Body of pancreas (tissue), 4 donors: ENCODE data around the gene CXCL12. TPM values are rescaled to one million over a fixed set of nuclear protein-coding genes. Genes with fewer than 3 reads are reported as not detected.

ENCODE experiments used
- ATAC-seq: fragments of 150-250 bp; one replicate; pipeline ENCODE4 v1.9.1; 2016
- DNase-seq, 4 donors: peaks; one replicate each; pipeline ENCODE4 v3.0.0-alpha.2; 2019
- H3K27ac ChIP-seq, 4 donors: fragments of 200-600 bp; sonication (generic); 1 replicate in 3 of 4; 2 replicates in 1 of 4; pipeline versions ENCODE4 v1.5.1 to v1.6.1; 2016 to 2019; ENCODE audit warnings: mild to moderate bottlenecking in 1 of 4, mixed read lengths in 1 of 4, moderate library complexity in 1 of 4
- H3K27me3 ChIP-seq, 2 donors: fragments of 200-600 bp; sonication (generic); one replicate each; pipeline ENCODE4 v1.6.0; 2016; ENCODE audit warnings: mild to moderate bottlenecking in 1 of 2
- H3K36me3 ChIP-seq, 2 donors: fragments of 200-600 bp; sonication (generic); replicated peaks in 1 of 2; 2 replicates each; pipeline ENCODE4 v1.5.1; 2016; ENCODE audit warnings: low read depth in 2 of 2; ENCODE audit not compliant: insufficient read depth in 1 of 2
- H3K4me1 ChIP-seq: fragments of 200-600 bp; sonication (generic); one replicate; pipeline ENCODE4 v1.6.0; 2016
- H3K4me3 ChIP-seq, 2 donors: fragments of 200-600 bp; sonication (generic); 1 replicate in 1 of 2; 2 replicates in 1 of 2; pipeline ENCODE4 v1.5.1; 2016 to 2019
- H3K9me3 ChIP-seq, 3 donors: fragments of 200-600 bp; sonication (generic); 1 replicate in 2 of 3; 2 replicates in 1 of 3; pipeline ENCODE4 v1.5.1; 2016
- POLR2A ChIP-seq, 3 donors: fragments of 450-650 bp; IDR thresholded peaks; one replicate each; pipeline ENCODE4 v1.6.1; 2016; ENCODE audit warnings: antibody characterized with exemption in 3 of 3, mild to moderate bottlenecking in 2 of 3
- WGBS, 2 donors: methylation state at CpG; one replicate each; pipeline ENCODE4 v1.1.5; 2017; 5-methylcytosine and 5-hydroxymethylcytosine counted together
- intact Hi-C: fragments of 100-400 bp; cut with DNase I; formaldehyde crosslinking; loops from one replicate; pipeline ENCODE4 v1.15.1; 2023
- total RNA-seq, 2 donors: library from RNA; depleted of rRNA; stranded (reverse); fragments of >200 nt; gene quantifications; one replicate each; pipeline ENCODE4 v1.1.0, GENCODE V29; 2016
- TF ChIP-seq, protein P1 (sequence below), 7 experiments: fragments of 450-650 bp in 4 of 7; fragments of 200-600 bp in 3 of 7; sonication (generic) in 3 of 7; IDR thresholded peaks; one replicate each; pipeline ENCODE4 v1.5.1; 2016 to 2019; ENCODE audit warnings: antibody characterized with exemption in 7 of 7

Gene CXCL12
- total RNA-seq, 2 donors from 2014 or later: 93.7 to 158 TPM

- Histone ChIP-seq H3K27me3 (no peaks in the 10 kb centered on the region), H3K4me3 (no peak overlapping the region), H3K27ac (peak overlapping the region; percentile 3 to 47 (median 32)), H3K4me1 (peaks cover 20% of the 10 kb centered on the region), H3K9me3 (no peaks in the 10 kb centered on the region), H3K36me3 (no peaks in the 10 kb centered on the region)
- intact Hi-C loops: no loop called here
- no peak for TF ChIP-seq POLR2A (IDR thresholded peaks at IDR 0.05)
- TF ChIP-seq, protein P1, sequence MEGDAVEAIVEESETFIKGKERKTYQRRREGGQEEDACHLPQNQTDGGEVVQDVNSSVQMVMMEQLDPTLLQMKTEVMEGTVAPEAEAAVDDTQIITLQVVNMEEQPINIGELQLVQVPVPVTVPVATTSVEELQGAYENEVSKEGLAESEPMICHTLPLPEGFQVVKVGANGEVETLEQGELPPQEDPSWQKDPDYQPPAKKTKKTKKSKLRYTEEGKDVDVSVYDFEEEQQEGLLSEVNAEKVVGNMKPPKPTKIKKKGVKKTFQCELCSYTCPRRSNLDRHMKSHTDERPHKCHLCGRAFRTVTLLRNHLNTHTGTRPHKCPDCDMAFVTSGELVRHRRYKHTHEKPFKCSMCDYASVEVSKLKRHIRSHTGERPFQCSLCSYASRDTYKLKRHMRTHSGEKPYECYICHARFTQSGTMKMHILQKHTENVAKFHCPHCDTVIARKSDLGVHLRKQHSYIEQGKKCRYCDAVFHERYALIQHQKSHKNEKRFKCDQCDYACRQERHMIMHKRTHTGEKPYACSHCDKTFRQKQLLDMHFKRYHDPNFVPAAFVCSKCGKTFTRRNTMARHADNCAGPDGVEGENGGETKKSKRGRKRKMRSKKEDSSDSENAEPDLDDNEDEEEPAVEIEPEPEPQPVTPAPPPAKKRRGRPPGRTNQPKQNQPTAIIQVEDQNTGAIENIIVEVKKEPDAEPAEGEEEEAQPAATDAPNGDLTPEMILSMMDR (IDR thresholded peaks at IDR 0.05): no peak
- DNase-seq (peak in 2 of 4 donors; percentile 32 to 52), ATAC-seq (peak; percentile 47)
- 57 to 66% methylated on average over 1 to 6 of the region's 6 CpGs for WGBS, 2 donors
These were observed 17.8 kb downstream of the CXCL12 start for GRCh38 chr10:44366941-44367630.

GRCh38 chr10:44364566-44364965, 20.3 kb downstream of the CXCL12 start:
- Histone ChIP-seq H3K9me3 (no peaks in the 10 kb centered on the region), H3K36me3 (no peaks in the 10 kb centered on the region), H3K4me3 (no peak overlapping the region), H3K27me3 (no peaks in the 10 kb centered on the region), H3K27ac (no peak overlapping the region), H3K4me1 (peaks cover 10% of the 10 kb centered on the region)
- intact Hi-C loops: no loop called here
- no peak for TF ChIP-seq POLR2A (IDR thresholded peaks at IDR 0.05)
- TF ChIP-seq, protein P1 (IDR thresholded peaks at IDR 0.05): no peak
- DNase-seq (no peak), ATAC-seq (no peak)
- WGBS, 2 donors: 88 to 100% methylated on average over 1 of the region's 1 CpG

- Histone ChIP-seq H3K4me1 (peaks cover 16% of the 10 kb centered on the region), H3K4me3 (no peak overlapping the region), H3K27ac (peak overlapping the region in 1 of 4 donors; percentile 23), H3K36me3 (no peaks in the 10 kb centered on the region), H3K9me3 (no peaks in the 10 kb centered on the region), H3K27me3 (no peaks in the 10 kb centered on the region)
- WGBS, 2 donors: 81 to 93% methylated on average over 2 of the region's 2 CpGs
- DNase-seq (no peak), ATAC-seq (no peak)
- intact Hi-C loops: no loop called here
- TF ChIP-seq, protein P1 (IDR thresholded peaks at IDR 0.05): no peak
- TF ChIP-seq POLR2A (IDR thresholded peaks at IDR 0.05): no peak
These were observed 21.2 kb downstream of the CXCL12 start for GRCh38 chr10:44363716-44364115.

DNA sequence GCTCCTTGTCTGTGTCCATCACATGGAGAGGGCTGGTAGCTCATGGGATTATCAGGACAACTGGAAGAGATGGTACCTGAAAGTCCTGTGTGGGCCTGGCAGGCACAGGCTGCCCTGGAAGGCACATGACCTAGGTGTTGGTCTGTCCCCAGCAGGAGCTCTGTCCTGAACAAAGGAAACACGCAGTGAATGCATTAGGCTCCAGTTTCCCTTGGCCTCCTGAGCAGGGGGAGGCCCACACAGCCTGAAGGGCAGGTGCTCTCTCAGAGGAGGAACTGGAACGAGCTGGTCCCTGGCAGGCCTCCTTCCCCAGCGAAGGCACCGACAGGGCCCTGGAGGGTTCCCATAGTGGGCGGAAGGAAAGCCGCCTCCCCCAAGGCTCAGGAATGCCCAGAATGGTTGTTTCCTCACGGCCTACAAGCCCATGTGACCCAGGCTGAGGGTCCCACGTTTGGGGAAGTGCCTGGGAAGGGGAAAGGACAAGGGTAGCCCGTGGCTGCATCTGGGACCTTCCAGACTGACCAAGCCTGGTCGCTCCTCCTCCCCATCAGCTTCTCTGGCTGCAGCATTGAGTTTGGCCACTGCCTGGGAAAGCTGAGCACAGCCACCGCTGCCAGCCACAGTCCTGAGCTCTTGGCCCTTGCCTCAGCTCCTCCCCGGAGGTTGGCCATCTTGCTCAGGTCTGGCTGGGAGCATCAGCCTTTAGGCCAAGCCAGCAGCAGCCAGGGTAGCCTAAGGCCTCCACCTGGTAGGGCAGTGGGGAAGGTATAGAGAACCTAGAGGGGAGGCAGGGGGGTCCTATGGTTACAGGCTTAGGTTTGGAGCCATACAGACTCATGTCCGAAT, 21.8 kb downstream of the CXCL12 start:
- H3K4me1 ChIP-seq: peaks cover 22% of the 10 kb centered on the region
- intact Hi-C loops: no loop called here
- H3K27ac ChIP-seq: peak overlapping the region in 2 of 4 donors; percentile 17 to 23
- H3K9me3 ChIP-seq: no peaks in the 10 kb centered on the region
- no peak for ATAC-seq
- no peaks in the 10 kb centered on the region for H3K27me3 ChIP-seq
- no peak for DNase-seq
- TF ChIP-seq, protein P1 (IDR thresholded peaks at IDR 0.05): no peak
- no peak for TF ChIP-seq POLR2A (IDR thresholded peaks at IDR 0.05)
- no peak overlapping the region for H3K4me3 ChIP-seq
- H3K36me3 ChIP-seq: no peaks in the 10 kb centered on the region
- 83 to 90% methylated on average over 5 to 13 of the region's 13 CpGs for WGBS, 2 donors
